ENCODE data around the gene OR4F15.
"Not testable (repeated sequence)": the region's sequence is repeated elsewhere in the genome, so short reads cannot be mapped to it uniquely, and the experiment has no call there.

Gene OR4F15

DNA sequence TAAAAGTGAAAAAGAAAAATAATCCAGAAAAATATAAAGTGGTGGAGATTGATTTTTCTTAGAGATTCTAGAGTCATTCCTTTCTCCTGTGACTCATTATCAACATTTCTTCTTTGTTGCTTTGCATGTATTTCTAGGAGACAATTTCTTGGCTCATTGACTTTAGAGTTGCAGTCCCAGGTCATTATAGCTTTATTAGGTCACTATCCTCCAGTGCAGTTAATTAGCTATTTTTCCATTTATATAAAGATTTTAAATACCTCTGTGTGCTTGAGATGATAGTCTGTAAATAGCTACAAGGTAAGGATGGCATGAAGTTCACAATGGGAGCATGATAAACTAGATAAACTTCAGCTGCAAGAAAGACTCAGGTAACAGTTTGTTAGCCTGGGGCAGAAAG, at the start of gene OR4F15:
Gene OR4F15, plus strand, starts transcription at position 301 of the 400 bp plus-strand sequence. CDS start 5,985 bp downstream, outside the sequence.
- DNase-seq, result no peak

- not testable (repeated sequence) for DNase-seq
These were observed 47.2 kb upstream of the OR4F15 start for GRCh38 chr15:101764669-101765339.

DNA sequence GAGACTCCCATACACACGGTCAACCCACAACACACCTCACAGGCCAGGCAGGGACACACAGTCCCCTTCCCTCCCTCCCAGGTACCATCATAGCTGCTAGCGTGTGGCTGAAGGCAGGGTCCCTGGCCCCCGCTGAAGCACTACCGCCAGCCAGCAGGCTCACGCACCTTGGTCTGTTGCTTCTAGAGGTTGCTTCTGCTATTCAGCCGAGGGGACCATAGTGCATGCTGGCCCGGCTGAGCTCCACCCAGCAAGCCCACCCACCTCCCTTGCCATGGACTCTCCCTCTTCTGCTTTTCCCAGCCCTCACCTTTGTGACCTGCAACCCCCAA, 46.7 kb upstream of the OR4F15 start:
- not testable (repeated sequence) for DNase-seq

DNA sequence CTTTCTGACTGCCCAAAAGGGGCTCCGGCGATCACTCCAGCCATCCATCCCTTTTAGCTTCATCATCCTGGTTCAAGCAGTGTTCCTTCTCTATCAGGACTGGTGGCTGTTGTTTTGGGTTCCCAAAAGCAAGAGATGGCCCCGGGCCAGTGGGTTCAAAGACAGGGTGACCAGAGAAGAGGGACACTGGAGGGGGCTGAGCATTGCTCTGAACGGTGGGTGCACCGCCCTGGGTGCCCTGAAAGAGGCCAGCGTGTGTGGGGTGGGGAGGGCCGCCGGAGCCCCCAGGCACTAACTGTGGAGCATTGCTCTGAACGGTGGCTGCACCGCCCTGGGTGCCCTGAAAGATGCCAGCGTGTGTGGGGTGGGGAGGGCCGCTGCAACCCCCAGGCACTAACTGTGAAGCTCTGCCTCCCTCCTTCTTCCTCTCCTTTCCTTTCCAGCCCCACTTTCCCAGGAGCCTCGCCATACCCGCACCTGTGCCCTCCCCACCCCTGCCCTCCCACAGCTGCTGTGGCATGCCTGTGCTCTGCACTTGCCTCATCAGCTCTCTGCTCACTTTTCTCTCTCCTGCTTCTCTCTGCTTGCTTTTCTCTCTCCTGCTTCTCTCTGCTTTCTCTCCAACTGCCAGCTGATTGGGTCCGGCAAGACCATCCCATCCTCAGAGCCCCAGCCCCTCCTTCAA, 46.1 kb upstream of the OR4F15 start:
- DNase-seq, result no peak

- DNase-seq, result not testable (repeated sequence)
These were observed 44.8 kb upstream of the OR4F15 start for GRCh38 chr15:101767083-101767640.

- no peak for DNase-seq
These were observed 39.1 kb upstream of the OR4F15 start for GRCh38 chr15:101772921-101773320.

- DNase-seq, result no peak
These were observed 38.4 kb upstream of the OR4F15 start for GRCh38 chr15:101773496-101774100.

GRCh38 chr15:101775136-101775535, 36.9 kb upstream of the OR4F15 start:
- no peak for DNase-seq

GRCh38 chr15:101778576-101778975, 33.4 kb upstream of the OR4F15 start:
- DNase-seq, result not testable (repeated sequence)

GRCh38 chr15:101780225-101780624, 31.8 kb upstream of the OR4F15 start:
- DNase-seq, result not testable (repeated sequence)

DNA sequence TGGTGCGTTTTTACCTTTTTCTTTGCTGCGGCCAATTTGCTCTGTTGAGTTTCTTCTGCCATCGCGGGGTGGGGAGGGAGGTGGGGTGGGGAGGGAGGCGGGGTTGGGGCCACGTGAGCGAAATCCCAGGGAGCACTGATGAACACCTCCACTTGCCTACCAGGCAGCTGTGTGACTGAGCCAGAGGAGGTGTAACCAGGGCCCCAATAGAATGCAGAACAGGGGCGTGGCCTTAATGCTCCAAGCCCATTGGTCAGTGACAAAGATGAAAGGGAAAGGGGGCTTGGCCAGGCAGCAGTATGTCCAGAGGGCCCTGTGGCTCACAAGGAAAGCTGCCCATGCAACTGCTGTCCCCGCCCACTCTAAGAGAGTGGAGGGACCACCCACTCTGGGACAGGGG, 30.1 kb upstream of the OR4F15 start:
- no peak for DNase-seq

DNA sequence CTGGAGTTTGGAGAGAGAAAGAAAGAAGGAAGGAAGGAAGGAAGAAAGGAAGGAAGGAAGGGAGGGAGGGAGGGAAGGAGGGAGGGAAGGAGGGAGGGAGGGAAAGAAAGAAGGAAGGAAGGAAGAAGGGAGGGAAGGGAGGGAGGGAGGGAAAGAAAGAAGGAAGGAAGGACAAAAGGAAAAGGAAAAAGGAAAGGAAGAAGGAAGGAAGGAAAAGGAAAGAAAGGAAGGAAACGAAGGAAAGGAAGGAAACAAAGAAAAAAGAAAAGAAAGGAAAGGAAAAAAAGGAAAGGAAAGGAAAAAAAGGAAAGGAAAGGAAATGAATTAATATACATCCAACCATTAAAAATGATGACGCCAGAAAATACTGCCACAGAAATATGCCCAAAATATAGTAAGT, 27.4 kb upstream of the OR4F15 start:
- no peak for DNase-seq

DNA sequence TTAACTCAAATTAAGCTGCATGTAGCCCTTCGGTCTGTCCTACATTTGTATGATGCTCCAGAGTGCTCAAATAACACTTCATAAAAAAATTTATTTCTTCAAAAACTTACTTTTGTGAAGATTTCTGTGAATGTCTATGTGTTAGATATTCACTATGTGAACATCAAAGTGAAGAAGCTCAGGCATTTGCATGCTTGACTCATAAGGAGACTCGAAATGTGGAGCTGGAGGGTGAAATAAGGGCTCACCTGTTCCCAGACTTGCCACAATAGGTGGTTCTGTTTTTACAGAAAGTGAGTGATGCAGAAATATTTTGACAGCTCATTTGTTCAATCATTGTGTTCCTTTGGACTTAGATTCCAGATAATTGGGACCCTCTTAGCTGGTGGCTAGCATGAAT, 25.6 kb upstream of the OR4F15 start:
- DNase-seq, result not testable (repeated sequence)

DNA sequence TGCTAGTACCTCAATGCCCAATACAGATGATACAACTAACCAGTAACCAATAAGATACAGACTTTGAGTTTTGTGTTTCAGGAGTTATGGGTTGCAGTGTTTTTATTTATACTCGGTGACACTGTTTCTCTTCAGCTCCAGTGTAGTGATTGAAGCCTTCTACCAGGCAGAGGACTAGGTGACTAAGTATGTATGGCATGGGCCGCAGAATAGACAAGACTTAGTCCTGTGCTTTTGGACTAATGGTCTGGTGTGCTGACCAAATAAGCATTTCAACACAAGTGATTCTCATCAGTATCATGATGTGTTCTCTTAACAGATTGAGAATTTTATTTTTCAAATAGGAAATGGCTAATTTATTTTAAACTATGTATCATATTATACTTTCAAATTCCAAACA, 24.0 kb upstream of the OR4F15 start:
- not testable (repeated sequence) for DNase-seq

DNA sequence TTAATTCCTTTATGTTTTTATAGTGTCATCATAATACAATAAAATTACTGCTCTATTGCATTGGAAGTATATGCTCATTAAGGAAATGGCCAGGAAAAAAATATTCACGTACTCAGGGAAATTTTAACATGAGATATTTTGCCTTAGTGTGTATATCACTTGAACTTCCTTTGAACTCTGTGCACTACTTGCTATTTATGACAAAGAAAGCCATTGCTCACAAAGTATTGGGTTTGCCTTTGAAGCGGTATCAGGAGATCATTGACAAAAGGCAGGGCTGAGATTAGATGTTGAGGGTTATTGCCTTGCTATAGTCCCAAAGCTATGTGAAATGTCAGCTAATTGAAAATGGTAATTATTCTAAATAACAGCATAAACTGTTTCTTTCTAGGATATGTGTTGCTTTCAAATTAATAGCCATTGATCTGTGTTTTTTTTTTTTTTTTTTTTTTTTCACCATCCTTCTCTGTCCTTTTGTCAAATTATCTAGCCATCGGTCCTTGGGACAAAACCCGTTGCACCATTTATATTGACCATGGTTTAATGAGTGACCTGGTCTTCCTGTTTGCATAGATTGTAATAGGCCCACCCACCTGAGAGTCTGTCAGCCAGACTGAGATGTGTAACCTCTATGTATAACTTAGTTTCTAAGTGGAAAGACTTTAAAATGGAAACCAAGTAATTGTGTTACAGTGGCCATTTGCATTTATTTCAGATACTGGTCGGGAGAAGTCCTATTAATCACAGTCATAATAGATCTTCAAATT, 23.3 kb upstream of the OR4F15 start:
- DNase-seq, result not testable (repeated sequence)

- not testable (repeated sequence) for DNase-seq
These were observed 21.3 kb upstream of the OR4F15 start for GRCh38 chr15:101790748-101791147.

- not testable (repeated sequence) for DNase-seq
These were observed 18.0 kb upstream of the OR4F15 start for GRCh38 chr15:101793981-101794380.

GRCh38 chr15:101795455-101795854, 16.5 kb upstream of the OR4F15 start:
- DNase-seq, result no peak

DNA sequence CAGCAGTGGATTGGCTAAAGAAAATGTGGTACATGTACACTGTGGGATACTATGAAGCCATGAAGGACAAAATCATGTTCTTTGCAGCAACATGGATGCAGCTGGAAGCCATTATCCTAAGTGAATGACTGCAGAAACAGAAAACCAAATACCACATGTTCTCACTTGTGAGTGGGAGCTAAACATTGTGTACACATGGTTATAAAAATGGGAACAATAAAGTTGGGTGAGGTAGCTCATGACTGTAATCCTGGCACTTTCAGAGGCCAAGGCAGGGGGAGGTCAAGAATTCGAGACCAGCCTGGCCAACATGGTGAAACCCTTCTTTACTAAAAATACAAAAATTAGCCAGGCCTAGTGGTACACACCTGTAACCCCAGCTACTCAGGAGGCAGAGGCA, 12.3 kb upstream of the OR4F15 start:
- DNase-seq, result no peak

DNA sequence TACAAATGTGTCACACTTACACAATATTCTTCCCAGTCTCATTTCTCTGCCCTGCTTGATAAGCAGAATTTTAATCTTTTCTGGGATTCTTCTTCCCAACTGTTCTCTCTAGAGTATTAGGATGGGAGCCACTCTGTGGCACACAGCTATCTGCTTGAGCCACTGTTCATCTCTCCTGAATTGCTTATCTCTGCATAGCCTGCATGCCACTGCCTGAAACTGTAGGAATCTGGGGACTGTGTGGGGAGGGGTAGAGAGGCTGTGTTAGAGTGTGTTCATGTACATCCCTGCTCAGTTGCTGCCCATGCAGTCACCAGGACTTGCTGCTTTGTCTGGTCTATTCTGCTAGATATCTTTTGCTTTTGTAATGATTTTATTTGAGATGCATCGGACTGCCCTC, 11.0 kb upstream of the OR4F15 start:
- no peak for DNase-seq

DNA sequence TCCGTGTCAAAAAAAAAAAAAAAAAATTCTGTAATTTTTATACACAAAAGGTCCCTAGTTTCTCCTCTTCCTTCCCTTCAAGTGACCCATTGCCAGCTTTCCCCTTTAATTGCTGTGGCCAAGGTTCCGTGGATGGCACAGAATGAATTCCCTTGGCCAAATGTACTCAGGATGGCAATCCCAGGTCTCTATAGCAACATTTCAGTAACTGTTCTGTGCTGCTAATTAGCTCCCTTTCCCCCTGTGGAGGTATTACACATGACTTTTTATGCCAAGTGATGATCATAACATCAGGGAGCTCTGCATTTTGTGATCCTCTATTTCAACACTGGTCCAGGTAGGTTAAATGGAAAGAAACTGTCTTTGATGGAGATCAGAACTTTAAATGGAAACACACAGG, 8.8 kb upstream of the OR4F15 start, which contains the start of gene OR4F6:
Gene OR4F6, plus strand, starts transcription at position 301 of the 400 bp plus-strand sequence. CDS start 2,211 bp downstream, outside the sequence.
- DNase-seq, result no peak

DNA sequence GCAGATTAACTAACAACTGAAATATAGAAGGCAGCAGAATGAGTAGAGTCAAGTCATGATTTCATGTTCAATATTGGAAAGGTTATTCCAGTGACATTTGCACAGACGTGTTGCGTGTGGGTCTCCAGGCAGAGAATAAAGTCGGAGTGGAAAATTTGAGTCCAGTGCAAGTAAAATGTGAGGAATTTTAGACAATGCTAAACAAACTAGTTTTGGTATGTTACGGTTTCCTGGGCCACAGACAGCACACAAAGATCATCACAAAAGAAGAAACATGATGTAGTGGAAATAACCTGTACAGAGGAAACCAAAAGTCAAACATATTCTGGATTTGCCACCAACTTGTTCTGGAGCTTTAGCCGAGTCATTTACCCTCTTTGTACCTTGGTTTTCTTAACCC, 8.3 kb upstream of the OR4F15 start:
- DNase-seq, result no peak

DNA sequence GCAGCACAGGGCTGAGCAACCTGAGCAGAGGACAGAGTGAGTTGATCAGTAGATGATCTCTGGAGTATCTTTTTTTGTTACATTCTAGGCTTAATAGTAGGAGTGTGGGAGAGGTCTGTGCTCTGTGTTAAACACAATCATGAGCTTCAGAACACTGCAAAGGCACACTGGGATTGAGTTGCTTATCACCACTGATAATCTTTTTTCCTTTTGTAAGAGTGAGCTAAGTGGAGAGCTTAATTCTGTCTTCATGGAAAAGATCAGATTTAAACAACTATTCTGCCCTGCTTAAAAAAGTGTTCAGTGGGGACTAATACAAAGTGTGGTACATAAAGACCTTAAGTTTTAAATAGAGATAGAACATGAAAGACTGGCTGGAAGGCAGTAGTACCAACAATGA, 7.6 kb upstream of the OR4F15 start:
- DNase-seq, result no peak
